Activated T-helper 1 cell treated with anti-CD3 and anti-CD28 coated beads, Interleukin-2, amount 50 U/mL, for 16 hours (primary cell): ENCODE results near the gene USP31.
"Not testable (repeated sequence)": the region's sequence is repeated elsewhere in the genome, so short reads cannot be mapped to it uniquely, and the experiment has no call there.

ENCODE experiments used
- DNase-seq, 2 donors: peaks; one replicate each; pipeline ENCODE4 v3.0.0-alpha.2; 2020; ENCODE audit warnings: low read depth in 1 of 2, low spot score in 1 of 2

The USP31 gene

GRCh38 chr16:23160082-23160481, 10.8 kb upstream of the USP31 start:
- DNase-seq, result no peak

- DNase-seq, result no peak
Measured at GRCh38 chr16:23158114-23158513, 8.9 kb upstream of the USP31 start.

- DNase-seq, result no peak
Measured at GRCh38 chr16:23156946-23157460, 7.8 kb upstream of the USP31 start.

- DNase-seq, result no peak
Measured at GRCh38 chr16:23156110-23156509, 6.9 kb upstream of the USP31 start.

- no peak for DNase-seq
Measured at GRCh38 chr16:23155445-23156049, 6.3 kb upstream of the USP31 start.

GRCh38 chr16:23152386-23153178, 3.3 kb upstream of the USP31 start:
- DNase-seq, result no peak

- no peak for DNase-seq
Measured at GRCh38 chr16:23149993-23150364, 727 bp upstream of the USP31 start.

GRCh38 chr16:23148513-23149266, 562 bp downstream of the USP31 start:
- DNase-seq, result peak; percentile 17 to 50

- no peak for DNase-seq
Measured at GRCh38 chr16:23148166-23148512, 1.1 kb downstream of the USP31 start.

- no peak for DNase-seq
Measured at GRCh38 chr16:23147666-23148065, 1.6 kb downstream of the USP31 start.

GRCh38 chr16:23146877-23147601, 2.2 kb downstream of the USP31 start:
- no peak for DNase-seq

GRCh38 chr16:23145608-23146007, 3.6 kb downstream of the USP31 start:
- no peak for DNase-seq

- no peak for DNase-seq
Measured at GRCh38 chr16:23145186-23145585, 4.1 kb downstream of the USP31 start.

GRCh38 chr16:23144393-23144792, 4.9 kb downstream of the USP31 start:
- DNase-seq, result not testable (repeated sequence)

GRCh38 chr16:23143391-23143790, 5.9 kb downstream of the USP31 start:
- no peak for DNase-seq

- no peak for DNase-seq
Measured at GRCh38 chr16:23141959-23142740, 7.1 kb downstream of the USP31 start.

GRCh38 chr16:23141500-23141899, 7.8 kb downstream of the USP31 start:
- DNase-seq, result no peak

GRCh38 chr16:23141033-23141432, 8.2 kb downstream of the USP31 start:
- DNase-seq, result no peak

- DNase-seq, result no peak
Measured at GRCh38 chr16:23140107-23140506, 9.1 kb downstream of the USP31 start.

- DNase-seq, result no peak
Measured at GRCh38 chr16:23137818-23138217, 11.4 kb downstream of the USP31 start.

GRCh38 chr16:23137256-23137655, 12.0 kb downstream of the USP31 start:
- no peak for DNase-seq
